IMR-90 (cell line): ENCODE results near the gene FLCN. TPM values are rescaled to one million over a fixed set of nuclear protein-coding genes. Genes with fewer than 3 reads are reported as not detected.

Experiments used
- ATAC-seq: fragments of 200-7000 bp; cut with Tn5 transposase; 2 replicates; pipeline ENCODE4 v1.9.1; 2020; ENCODE audit warnings: low read depth, mild to moderate bottlenecking, moderate library complexity
- BruUV-seq: library from RNA; stranded (reverse); fragments of 400-500 nt; replicated peaks from 2 replicates; lab custom pipeline; 2021; lab: Mats Ljungman, UMichigan
- CTCF ChIA-PET: fragments of 300-600 bp; formaldehyde crosslinking; extraction: SDS; loops from one replicate; lab custom pipeline; 2021; ENCODE audit warnings: antibody characterized with exemption; lab: Yijun Ruan, JAX
- POLR2A ChIA-PET: fragments of 300-600 bp; sonication (Branson Sonifier 250); formaldehyde crosslinking; loops from one replicate; lab custom pipeline; 2022; ENCODE audit warnings: antibody characterized with exemption; ENCODE audit not compliant: unreplicated experiment; lab: Charles Lee
- DNase-seq: peaks from one replicate; pipeline ENCODE4 v3.0.0; 2013
- H2AFZ ChIP-seq: replicated peaks from 2 replicates; pipeline ENCODE3; 2013; ENCODE audit warnings: low read length, mild to moderate bottlenecking; ENCODE audit not compliant: poor library complexity
- H2AK5ac ChIP-seq: 2 replicates; pipeline ENCODE4 v1.6.1; 2013; ENCODE audit warnings: low read depth, low read length, inconsistent platforms
- H2AK9ac ChIP-seq: replicated peaks from 2 replicates; pipeline ENCODE3; 2013; ENCODE audit warnings: mild to moderate bottlenecking, low read depth, low read length, moderate library complexity; ENCODE audit not compliant: poor library complexity
- H2BK120ac ChIP-seq: 2 replicates; pipeline ENCODE4 v1.6.1; 2013; ENCODE audit warnings: low read depth, low read length, inconsistent platforms
- H2BK15ac ChIP-seq: 3 replicates; pipeline ENCODE4 v1.6.1; 2013; ENCODE audit warnings: low read depth, low read length, inconsistent platforms
- H2BK20ac ChIP-seq: 2 replicates; pipeline ENCODE4 v1.6.1; 2013; ENCODE audit warnings: low read depth, mild to moderate bottlenecking, inconsistent platforms, low read length, moderate library complexity
- H2BK5ac ChIP-seq: 2 replicates; pipeline ENCODE4 v1.6.1; 2013; ENCODE audit warnings: mild to moderate bottlenecking, low read depth, low read length, inconsistent platforms; ENCODE audit not compliant: poor library complexity, severe bottlenecking
- H3K14ac ChIP-seq: replicated peaks from 2 replicates; pipeline ENCODE4 v1.6.1; 2013; ENCODE audit warnings: low read depth, low read length, inconsistent platforms
- H3K18ac ChIP-seq: 2 replicates; pipeline ENCODE4 v1.6.1; 2013; ENCODE audit warnings: low read depth, low read length, control low read depth
- H3K23ac ChIP-seq: 2 replicates; pipeline ENCODE4 v1.6.1; 2013; ENCODE audit warnings: low read depth, low read length, inconsistent platforms
- H3K27ac ChIP-seq: 2 replicates; pipeline ENCODE4 v1.5.1; 2013; ENCODE audit warnings: mild to moderate bottlenecking, control low read depth, low read length; ENCODE audit not compliant: insufficient read depth
- H3K27me3 ChIP-seq: 2 replicates; pipeline ENCODE4 v1.6.1; 2013; ENCODE audit warnings: low read length; ENCODE audit not compliant: control insufficient read depth, insufficient read depth
- H3K36me3 ChIP-seq: 2 replicates; pipeline ENCODE4 v1.6.1; 2013; ENCODE audit warnings: low read length, mixed read lengths; ENCODE audit not compliant: control insufficient read depth, insufficient read depth
- H3K4ac ChIP-seq: 2 replicates; pipeline ENCODE4 v1.6.1; 2013; ENCODE audit warnings: low read depth, low read length, inconsistent platforms
- H3K4me1 ChIP-seq: 2 replicates; pipeline ENCODE4 v1.6.1; 2013; ENCODE audit warnings: low read length, mixed read lengths; ENCODE audit not compliant: control insufficient read depth, insufficient read depth
- H3K4me2 ChIP-seq: 2 replicates; pipeline ENCODE4 v1.6.1; 2013; ENCODE audit warnings: low read depth, mild to moderate bottlenecking, control low read depth, low read length, moderate library complexity
- H3K4me3 ChIP-seq: 2 replicates; pipeline ENCODE4 v1.5.1; 2013; ENCODE audit warnings: low read depth, mild to moderate bottlenecking, control low read depth, low read length, moderate library complexity; ENCODE audit not compliant: insufficient read depth
- H3K56ac ChIP-seq: 2 replicates; pipeline ENCODE4 v1.6.1; 2013; ENCODE audit warnings: low read length, inconsistent platforms; ENCODE audit not compliant: insufficient read depth; ENCODE audit errors: extremely low read depth
- H3K79me1 ChIP-seq, 2 experiments: 2 replicates each; pipeline ENCODE4 v1.6.1; 2013; ENCODE audit warnings: low read length in 2 of 2, inconsistent platforms in 1 of 2, low read depth in 1 of 2
- H3K9ac ChIP-seq: 2 replicates; pipeline ENCODE4 v1.6.1; 2013; ENCODE audit warnings: low read depth, low read length, control low read depth
- H3K9me1 ChIP-seq: 2 replicates; pipeline ENCODE4 v1.6.1; 2013; ENCODE audit warnings: low read length, inconsistent platforms; ENCODE audit not compliant: insufficient read depth
- H3K9me3 ChIP-seq: 2 replicates; pipeline ENCODE4 v1.6.1; 2013; ENCODE audit warnings: low read length; ENCODE audit not compliant: control insufficient read depth, insufficient read depth
- H4K20me1 ChIP-seq: 2 replicates; pipeline ENCODE4 v1.6.1; 2013; ENCODE audit warnings: low read length, inconsistent platforms; ENCODE audit not compliant: insufficient read depth
- H4K5ac ChIP-seq: 2 replicates; pipeline ENCODE4 v1.6.1; 2013; ENCODE audit warnings: mild to moderate bottlenecking, low read depth, low read length, control low read depth
- H4K8ac ChIP-seq, 2 experiments: 2 replicates each; pipeline ENCODE4 v1.6.1; 2013; ENCODE audit warnings: low read depth in 2 of 2, low read length in 2 of 2, control low read depth in 1 of 2, inconsistent platforms in 1 of 2
- H4K91ac ChIP-seq: 2 replicates; pipeline ENCODE4 v1.6.1; 2013; ENCODE audit warnings: low read depth, low read length, inconsistent platforms; ENCODE audit not compliant: insufficient read depth
- BHLHE40 ChIP-seq: fragments of 150-350 bp; IDR thresholded peaks from 2 replicates; pipeline ENCODE4 v1.6.1; 2016; ENCODE audit warnings: mild to moderate bottlenecking, low read depth, low read length
- CEBPB ChIP-seq: IDR thresholded peaks from 2 replicates; pipeline ENCODE4 v1.6.1; 2012; ENCODE audit warnings: low read depth, low read length, improper control_type of control experiment
- CHD1 ChIP-seq: IDR thresholded peaks from 2 replicates; pipeline ENCODE4 v1.6.1; 2012; ENCODE audit warnings: low read depth, low read length, improper control_type of control experiment
- FOS ChIP-seq: fragments of 150-350 bp; IDR thresholded peaks from 2 replicates; pipeline ENCODE4 v1.6.1; 2016; ENCODE audit warnings: low read depth, low read length
- MAFK ChIP-seq: IDR thresholded peaks from 2 replicates; pipeline ENCODE4 v1.6.1; 2012; ENCODE audit warnings: low read depth, low read length, improper control_type of control experiment
- MAZ ChIP-seq: IDR thresholded peaks from 2 replicates; pipeline ENCODE4 v1.6.1; 2012; ENCODE audit warnings: low read depth, mild to moderate bottlenecking, low read length, improper control_type of control experiment, moderate library complexity, borderline replicate concordance
- MXI1 ChIP-seq: IDR thresholded peaks from 2 replicates; pipeline ENCODE4 v1.6.1; 2012; ENCODE audit warnings: low read depth, mild to moderate bottlenecking, low read length, moderate library complexity, borderline replicate concordance
- NFE2L2 ChIP-seq: fragments of 150-350 bp; IDR thresholded peaks from 2 replicates; pipeline ENCODE4 v1.6.1; 2016; ENCODE audit warnings: low read depth, mild to moderate bottlenecking, low read length
- POLR2A ChIP-seq: IDR thresholded peaks from 2 replicates; pipeline ENCODE4 v1.6.1; 2012; ENCODE audit warnings: mild to moderate bottlenecking, low read depth, low read length
- RAD21 ChIP-seq: IDR thresholded peaks from 2 replicates; pipeline ENCODE4 v1.6.1; 2012; ENCODE audit warnings: low read length, improper control_type of control experiment
- RCOR1 ChIP-seq: IDR thresholded peaks from 2 replicates; pipeline ENCODE4 v1.6.1; 2012; ENCODE audit warnings: mild to moderate bottlenecking, low read length, improper control_type of control experiment; ENCODE audit not compliant: insufficient replicate concordance
- RFX5 ChIP-seq: IDR thresholded peaks from 2 replicates; pipeline ENCODE4 v1.8.0; 2012; ENCODE audit warnings: low read depth, mild to moderate bottlenecking, low read length, moderate library complexity
- SMC3 ChIP-seq: fragments of 150-350 bp; IDR thresholded peaks from 2 replicates; pipeline ENCODE4 v1.6.1; 2016; ENCODE audit warnings: low read depth, mild to moderate bottlenecking, antibody characterized with exemption, low read length, moderate library complexity
- WGBS, 2 experiments: methylation state at CpG; one replicate each; pipeline versions ENCODE4 v1.1.5 to v1.1.7; 2013; ENCODE audit warnings: missing lambda C conversion rate in 2 of 2; ENCODE audit not compliant: insufficient read length in 1 of 2; ENCODE audit errors: extremely low coverage in 2 of 2; 5-methylcytosine and 5-hydroxymethylcytosine counted together
- dilution Hi-C: fragments of 300-500 bp; cut with HindIII; formaldehyde crosslinking; loops from one replicate; pipeline ENCODE4 v1.14.3; 2018; ENCODE audit warnings: low sequenced_read_pairs; ENCODE audit not compliant: unreplicated experiment
- in situ Hi-C: fragments of 300-500 bp; cut with MboI; formaldehyde crosslinking; loops from 3 replicates; pipeline ENCODE4 v1.14.3; 2019; ENCODE audit warnings: low sequenced_read_pairs, inconsistent platforms, mixed read lengths
- intact Hi-C: fragments of 100-400 bp; cut with micrococcal nuclease; formaldehyde crosslinking; loops from 2 replicates; pipeline ENCODE4 v1.10.0; 2022
- polyA plus RNA-seq, 3 experiments: library from polyadenylated mRNA; depleted of rRNA; stranded (reverse); fragments of >200 nt; gene quantifications; 2 replicates each; pipeline ENCODE4 v1.2.3, GENCODE V29; 2012; ENCODE audit warnings: low replicate concordance in 1 of 3
- total RNA-seq: library from RNA; depleted of rRNA; stranded (reverse); fragments of >200 nt; gene quantifications from 2 replicates; pipeline ENCODE4 v1.2.3, GENCODE V29; 2012
- TF ChIP-seq, protein P1 (sequence below): fragments of 150-350 bp; IDR thresholded peaks from 2 replicates; pipeline ENCODE4 v1.6.1; 2016; ENCODE audit warnings: low read depth, mild to moderate bottlenecking, low read length, moderate library complexity, borderline replicate concordance
- TF ChIP-seq, protein P2 (sequence below): conservative IDR thresholded peaks from 2 replicates; pipeline ENCODE4 v1.5.1; 2012; ENCODE audit warnings: mild to moderate bottlenecking, low read depth, low read length, improper control_type of control experiment
- TF ChIP-seq, protein P3 (sequence below): fragments of 150-350 bp; IDR thresholded peaks from 2 replicates; pipeline ENCODE4 v1.6.1; 2017; ENCODE audit warnings: mild to moderate bottlenecking, antibody characterized with exemption, low read length, low read depth

FLCN gene
- total and polyA plus RNA-seq, 2 of the 4 experiments (the other 2 are of a cell fraction): 16.8 to 24.8 TPM

DNA sequence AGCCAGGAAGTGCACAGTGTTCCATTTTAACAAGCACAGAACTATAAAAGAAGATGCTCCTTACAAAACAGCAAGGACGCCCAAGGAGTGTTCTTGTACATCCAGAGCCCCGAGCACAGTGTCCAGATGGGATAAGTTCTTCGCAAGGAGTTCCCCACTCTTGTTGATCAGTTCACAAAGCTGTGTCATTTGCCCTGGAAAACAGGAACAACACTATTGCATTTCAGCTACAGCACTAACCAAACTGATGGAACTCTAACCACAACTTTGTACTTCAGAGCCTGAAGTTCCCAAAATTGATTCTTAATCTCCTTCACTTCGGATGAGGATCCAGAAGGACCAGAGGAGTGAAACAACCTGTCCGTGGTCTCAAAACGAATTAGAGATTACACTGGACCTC lies 39.0 kb upstream of the FLCN start:
- no peak for DNase-seq
- no TSS peak for BruUV-seq
- Histone ChIP-seq H3K9me1 (peaks cover 5% of the 10 kb centered on the region; the same call in 1 of the 2 replicates), H2AK9ac (no peak overlapping the region), H3K23ac (no peak overlapping the region), H3K14ac (no peak overlapping the region), H3K18ac (no peak overlapping the region), H3K27me3 (no peaks in the 10 kb centered on the region), H3K4me1 (peaks cover 2% of the 10 kb centered on the region; the same call in 1 of the 2 replicates), H3K4me3 (no peak overlapping the region), H3K36me3 (peaks cover 21% of the 10 kb centered on the region), H2BK5ac (no peak overlapping the region), H2BK120ac (no peak overlapping the region), H4K20me1 (peaks cover 32% of the 10 kb centered on the region; the same call in 1 of the 2 replicates), H3K9ac (no peak overlapping the region), H2AFZ (no peak overlapping the region), H3K4me2 (no peak overlapping the region), H4K5ac (no peak overlapping the region), H3K79me1 (peaks cover 19 to 55% of the 10 kb centered on the region in 2 experiments), H2AK5ac (no peak overlapping the region), H4K91ac (no peak overlapping the region), H3K4ac (no peak overlapping the region), H3K9me3 (no peaks in the 10 kb centered on the region), H2BK15ac (no peak overlapping the region), H3K27ac (no peak overlapping the region), H2BK20ac (no peak overlapping the region), H3K56ac (no peak overlapping the region), H4K8ac (no peak overlapping the region)
- in situ Hi-C loops (no loop called here), intact Hi-C loops (no loop called here), dilution Hi-C loops (no loop called here)
- CTCF ChIA-PET: no interaction called here
- TF ChIP-seq, protein P1, sequence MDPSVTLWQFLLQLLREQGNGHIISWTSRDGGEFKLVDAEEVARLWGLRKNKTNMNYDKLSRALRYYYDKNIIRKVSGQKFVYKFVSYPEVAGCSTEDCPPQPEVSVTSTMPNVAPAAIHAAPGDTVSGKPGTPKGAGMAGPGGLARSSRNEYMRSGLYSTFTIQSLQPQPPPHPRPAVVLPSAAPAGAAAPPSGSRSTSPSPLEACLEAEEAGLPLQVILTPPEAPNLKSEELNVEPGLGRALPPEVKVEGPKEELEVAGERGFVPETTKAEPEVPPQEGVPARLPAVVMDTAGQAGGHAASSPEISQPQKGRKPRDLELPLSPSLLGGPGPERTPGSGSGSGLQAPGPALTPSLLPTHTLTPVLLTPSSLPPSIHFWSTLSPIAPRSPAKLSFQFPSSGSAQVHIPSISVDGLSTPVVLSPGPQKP: no peak
- TF ChIP-seq MXI1 (no peak), BHLHE40 (no peak), MAZ (no peak), SMC3 (no peak), RCOR1 (no peak), CEBPB (no peak), RAD21 (no peak), RFX5 (no peak), CHD1 (no peak), MAFK (no peak), FOS (no peak), NFE2L2 (no peak), POLR2A (no peak)
- TF ChIP-seq, protein P2, sequence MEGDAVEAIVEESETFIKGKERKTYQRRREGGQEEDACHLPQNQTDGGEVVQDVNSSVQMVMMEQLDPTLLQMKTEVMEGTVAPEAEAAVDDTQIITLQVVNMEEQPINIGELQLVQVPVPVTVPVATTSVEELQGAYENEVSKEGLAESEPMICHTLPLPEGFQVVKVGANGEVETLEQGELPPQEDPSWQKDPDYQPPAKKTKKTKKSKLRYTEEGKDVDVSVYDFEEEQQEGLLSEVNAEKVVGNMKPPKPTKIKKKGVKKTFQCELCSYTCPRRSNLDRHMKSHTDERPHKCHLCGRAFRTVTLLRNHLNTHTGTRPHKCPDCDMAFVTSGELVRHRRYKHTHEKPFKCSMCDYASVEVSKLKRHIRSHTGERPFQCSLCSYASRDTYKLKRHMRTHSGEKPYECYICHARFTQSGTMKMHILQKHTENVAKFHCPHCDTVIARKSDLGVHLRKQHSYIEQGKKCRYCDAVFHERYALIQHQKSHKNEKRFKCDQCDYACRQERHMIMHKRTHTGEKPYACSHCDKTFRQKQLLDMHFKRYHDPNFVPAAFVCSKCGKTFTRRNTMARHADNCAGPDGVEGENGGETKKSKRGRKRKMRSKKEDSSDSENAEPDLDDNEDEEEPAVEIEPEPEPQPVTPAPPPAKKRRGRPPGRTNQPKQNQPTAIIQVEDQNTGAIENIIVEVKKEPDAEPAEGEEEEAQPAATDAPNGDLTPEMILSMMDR: no peak
- TF ChIP-seq, protein P3, sequence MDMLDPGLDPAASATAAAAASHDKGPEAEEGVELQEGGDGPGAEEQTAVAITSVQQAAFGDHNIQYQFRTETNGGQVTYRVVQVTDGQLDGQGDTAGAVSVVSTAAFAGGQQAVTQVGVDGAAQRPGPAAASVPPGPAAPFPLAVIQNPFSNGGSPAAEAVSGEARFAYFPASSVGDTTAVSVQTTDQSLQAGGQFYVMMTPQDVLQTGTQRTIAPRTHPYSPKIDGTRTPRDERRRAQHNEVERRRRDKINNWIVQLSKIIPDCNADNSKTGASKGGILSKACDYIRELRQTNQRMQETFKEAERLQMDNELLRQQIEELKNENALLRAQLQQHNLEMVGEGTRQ: no peak
- 100% methylated on average over 5 of the region's 6 CpGs; no CpG with 5 or more reads in 1 of the 2 experiments for WGBS, 2 experiments
- no peak for ATAC-seq
- POLR2A ChIA-PET: no interaction called here
